GM12872 (cell line): ENCODE results near the gene SPATA18.

ENCODE experiments used
- CTCF ChIP-seq: IDR thresholded peaks from 3 replicates; pipeline ENCODE4 v1.5.1; 2011; ENCODE audit warnings: low read depth, mild to moderate bottlenecking, low read length, moderate library complexity; ENCODE audit not compliant: insufficient read depth

SPATA18 gene

GRCh38 chr4:52076731-52077130 is 25.6 kb downstream of the SPATA18 start:
- no peak for TF ChIP-seq CTCF

- TF ChIP-seq CTCF: no peak
These were observed 28.6 kb downstream of the SPATA18 start for GRCh38 chr4:52079659-52080058.

- no peak for TF ChIP-seq CTCF
These were observed 30.1 kb downstream of the SPATA18 start for GRCh38 chr4:52081216-52081615.

- no peak for TF ChIP-seq CTCF
These were observed 40.7 kb downstream of the SPATA18 start for GRCh38 chr4:52091801-52092200.

GRCh38 chr4:52093466-52093865 is 42.4 kb downstream of the SPATA18 start:
- TF ChIP-seq CTCF: no peak

- TF ChIP-seq CTCF: no peak
These were observed 43.5 kb downstream of the SPATA18 start for GRCh38 chr4:52094376-52095145.

GRCh38 chr4:52095374-52095773 is 44.3 kb downstream of the SPATA18 start:
- TF ChIP-seq CTCF: no peak
